ENCODE data around the gene SYT13.

- no peak for TF ChIP-seq CTCF (conservative IDR thresholded peaks at IDR 0.05 in 1 of 2, IDR thresholded peaks at IDR 0.05 in 1 of 2; ENCODE audit: extremely low read depth in 1 of 2, insufficient read depth in 1 of 2, low read depth in 1 of 2, low read length in 2 of 2)
- no peak for TF ChIP-seq EZH2 (IDR thresholded peaks at IDR 0.05; ENCODE audit: borderline replicate concordance, low read length)
Observed at GRCh38 chr11:45209891-45210699, 76.0 kb downstream of the SYT13 start.

Data from mammary epithelial cell (primary cell).